ENCODE results near the gene CREG1.

Gene CREG1

GRCh38 chr1:167562702-167563101 is 9.1 kb upstream of the CREG1 start:
- no peak for TF ChIP-seq CTCF (IDR thresholded peaks at IDR 0.05)

- no peak for TF ChIP-seq CTCF (IDR thresholded peaks at IDR 0.05)
These were observed 8.2 kb upstream of the CREG1 start for GRCh38 chr1:167561753-167562152.

GRCh38 chr1:167555971-167556714 is 2.6 kb upstream of the CREG1 start:
- peak; percentile 96 for TF ChIP-seq CTCF (IDR thresholded peaks at IDR 0.05)

GRCh38 chr1:167554028-167554779 is 642 bp upstream of the CREG1 start:
- TF ChIP-seq CTCF (IDR thresholded peaks at IDR 0.05) = no peak

- TF ChIP-seq CTCF (IDR thresholded peaks at IDR 0.05) = no peak
These were observed 2.2 kb downstream of the CREG1 start for GRCh38 chr1:167551362-167551761.

GRCh38 chr1:167548059-167548932 is 5.3 kb downstream of the CREG1 start:
- TF ChIP-seq CTCF (IDR thresholded peaks at IDR 0.05) = no peak

GRCh38 chr1:167546935-167547334 is 6.6 kb downstream of the CREG1 start:
- no peak for TF ChIP-seq CTCF (IDR thresholded peaks at IDR 0.05)

Measured in LNCAP (cell line).